Activated CD8-positive, alpha-beta memory T cell treated with anti-CD3 and anti-CD28 coated beads for 1 hour (primary cell): ENCODE results near the gene HMGCS2.
"Not testable (repeated sequence)": the region's sequence is repeated elsewhere in the genome, so short reads cannot be mapped to it uniquely, and the experiment has no call there.

Experiments used
- DNase-seq, 2 donors: peaks; one replicate each; pipeline ENCODE4 v3.0.0-alpha.2; 2020; ENCODE audit warnings: low read depth in 1 of 2; ENCODE audit errors: extremely low read depth in 1 of 2

HMGCS2 gene

DNA sequence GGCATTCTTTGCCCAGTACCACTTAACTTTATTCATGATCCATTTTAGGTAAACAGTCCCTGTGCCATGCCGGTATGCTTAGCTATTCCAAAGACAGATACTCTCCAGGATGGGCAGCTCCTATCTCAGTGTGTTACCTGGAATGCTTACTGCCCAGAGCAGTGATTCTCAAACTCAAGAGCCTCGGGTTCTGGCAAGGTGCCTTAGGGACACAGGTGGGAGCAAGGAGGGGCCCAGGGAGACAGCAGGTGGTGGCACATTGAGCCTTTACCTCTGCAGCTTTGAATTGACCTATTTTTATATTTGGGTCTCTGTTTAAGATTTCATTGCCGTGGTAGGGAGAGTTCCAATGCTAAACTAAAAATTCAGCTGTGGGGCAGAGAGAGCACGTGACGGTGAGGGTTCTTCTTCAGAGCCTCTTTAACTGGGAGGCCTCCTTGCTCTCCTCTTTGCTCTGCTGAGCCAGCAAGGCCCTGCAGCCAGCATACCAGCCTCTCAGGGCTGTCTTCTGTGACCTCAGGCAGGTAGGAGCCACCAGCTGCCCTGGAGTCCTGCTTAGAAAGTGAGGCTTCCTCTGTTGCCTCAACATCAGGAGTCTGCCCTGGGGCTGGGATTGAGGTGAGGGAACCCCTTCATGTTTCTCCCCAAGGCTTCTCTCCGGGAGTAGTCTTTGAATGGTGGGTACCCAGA lies 36.8 kb downstream of the HMGCS2 start:
- no peak for DNase-seq

DNA sequence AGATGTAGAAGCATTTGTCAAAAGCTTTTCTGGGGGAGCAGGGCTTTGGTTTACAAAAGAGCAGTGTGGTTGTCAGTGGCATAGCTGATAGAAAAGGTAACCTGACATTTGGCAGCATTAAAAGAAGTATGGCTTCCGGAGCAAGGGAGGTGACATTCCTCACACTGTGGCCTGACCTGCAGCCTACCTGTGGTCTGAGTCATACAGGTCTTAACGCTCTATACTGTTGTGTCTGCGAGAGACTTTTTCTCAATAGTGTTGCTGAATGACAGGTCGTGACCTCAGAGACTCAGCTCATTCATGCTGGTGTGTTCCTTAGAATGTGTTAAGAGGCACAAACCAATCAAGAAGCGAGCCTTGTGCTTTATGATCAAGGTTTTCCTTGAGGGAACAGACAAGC lies 37.6 kb downstream of the HMGCS2 start:
- DNase-seq = no peak

GRCh38 chr1:119729044-119729443 lies 39.7 kb downstream of the HMGCS2 start:
- no peak for DNase-seq

DNA sequence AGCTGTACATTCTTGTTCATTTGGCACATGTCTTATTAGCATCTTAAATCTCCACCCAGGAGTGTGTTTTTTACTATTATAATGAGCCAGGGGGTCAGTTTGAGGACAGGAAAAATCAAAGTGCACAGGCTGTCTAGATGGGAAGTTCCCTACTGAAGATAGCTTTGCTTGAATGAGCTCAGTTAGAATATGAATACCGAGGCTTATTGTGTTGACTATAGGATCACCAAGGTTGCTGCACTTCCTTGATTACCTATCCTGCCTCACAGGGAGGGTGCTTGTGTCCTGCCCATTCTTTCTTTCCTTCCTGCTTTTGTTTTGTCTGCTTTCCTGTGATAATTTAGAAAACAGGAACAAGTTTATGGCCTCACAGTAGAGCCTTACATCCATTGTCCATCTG lies 40.7 kb downstream of the HMGCS2 start:
- no peak for DNase-seq

- DNase-seq = no peak
These were observed 43.1 kb downstream of the HMGCS2 start for GRCh38 chr1:119725626-119726025.

DNA sequence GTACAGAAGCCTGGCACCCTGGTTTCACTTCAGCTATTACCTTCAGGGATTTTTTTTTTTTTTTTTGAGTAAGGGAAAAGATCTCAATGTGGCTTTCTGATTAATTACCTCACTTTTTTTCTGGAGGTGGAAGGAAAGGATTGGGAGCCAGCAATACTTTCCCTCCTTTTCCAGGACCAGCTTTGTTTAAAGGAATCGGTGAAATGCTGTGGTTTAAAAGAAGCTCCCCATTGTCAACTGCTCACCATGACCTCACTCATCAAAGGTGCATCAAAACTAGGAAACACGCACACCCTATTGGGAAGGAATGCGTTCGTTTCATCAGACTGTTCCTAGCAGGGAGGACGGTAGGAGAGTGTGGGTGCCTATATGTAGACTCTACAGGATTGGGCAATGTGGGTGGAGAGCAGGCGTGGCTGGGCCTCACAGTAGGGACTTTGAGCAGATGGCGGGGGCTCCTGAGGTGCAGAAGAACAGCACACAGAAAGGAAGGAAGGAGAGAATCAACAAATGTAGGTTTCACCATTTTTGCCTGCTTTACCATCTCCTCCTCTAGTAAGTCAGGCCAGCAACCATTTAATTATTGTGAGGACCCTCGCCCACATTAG lies 44.0 kb downstream of the HMGCS2 start:
- no peak for DNase-seq

DNA sequence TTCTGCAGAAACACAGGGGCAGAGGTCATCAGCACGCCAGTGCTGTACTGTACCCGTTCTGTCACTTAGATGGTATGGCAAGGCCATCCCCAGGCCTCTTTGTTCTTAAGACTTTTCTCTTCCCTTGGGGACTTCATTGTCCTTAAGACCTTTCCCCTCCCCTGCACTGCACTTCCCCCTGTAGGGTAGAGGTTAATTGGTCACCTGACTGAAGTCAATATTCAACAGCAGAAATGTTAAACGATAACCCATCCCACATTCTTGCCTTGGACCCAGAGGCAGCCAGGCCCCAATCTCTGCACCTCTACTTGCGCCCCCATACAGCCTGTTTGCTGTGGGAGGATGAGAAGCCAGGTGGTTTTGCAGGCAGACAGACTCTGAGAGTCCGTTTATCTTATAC lies 46.8 kb downstream of the HMGCS2 start:
- no peak for DNase-seq

- no peak for DNase-seq
These were observed 47.8 kb downstream of the HMGCS2 start for GRCh38 chr1:119720866-119721440.

- no peak for DNase-seq
These were observed 49.7 kb downstream of the HMGCS2 start for GRCh38 chr1:119718972-119719371.

GRCh38 chr1:119718409-119718808 lies 50.3 kb downstream of the HMGCS2 start:
- no peak for DNase-seq

- no peak for DNase-seq
These were observed 53.2 kb downstream of the HMGCS2 start for GRCh38 chr1:119715542-119715941.

GRCh38 chr1:119714583-119714982 lies 54.1 kb downstream of the HMGCS2 start:
- DNase-seq = no peak

- no peak for DNase-seq
These were observed 54.8 kb downstream of the HMGCS2 start for GRCh38 chr1:119713749-119714456.

DNA sequence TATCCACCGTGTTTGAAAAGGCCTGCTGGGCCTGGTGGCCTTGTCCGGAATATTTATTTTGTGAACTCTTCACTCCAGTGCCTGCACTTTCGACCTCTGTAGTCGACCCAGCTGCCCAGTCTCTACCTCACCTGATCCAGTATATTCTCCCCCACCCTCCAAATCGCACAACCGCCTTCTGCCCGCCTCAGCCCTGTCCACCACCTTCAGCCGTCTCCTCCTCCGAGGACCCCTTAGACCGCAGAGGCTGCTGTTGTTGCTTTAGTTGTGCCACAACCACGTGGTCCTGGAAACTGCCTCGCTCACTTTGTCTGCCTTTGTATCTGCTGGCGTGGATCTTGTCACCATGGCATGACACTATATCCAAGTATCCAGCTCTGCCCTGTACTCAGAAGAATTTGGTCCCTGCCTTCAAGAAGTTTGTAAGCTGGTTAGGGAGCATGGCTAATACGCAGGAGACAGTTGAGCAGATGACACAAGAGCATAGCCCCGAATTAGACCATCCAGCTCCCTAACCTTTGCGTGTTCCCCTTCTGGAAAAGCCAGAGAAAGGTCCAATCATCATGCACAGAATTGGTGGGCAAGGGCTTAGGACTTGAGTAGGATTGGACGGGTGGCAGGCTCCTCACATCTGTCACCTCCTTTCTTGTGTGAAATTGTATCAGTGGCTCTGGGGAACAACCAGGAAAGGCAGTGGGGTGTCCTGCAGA lies 55.5 kb downstream of the HMGCS2 start:
- no peak for DNase-seq

- peak in 1 of 2 donors; percentile 2 for DNase-seq
These were observed 56.2 kb downstream of the HMGCS2 start for GRCh38 chr1:119712342-119713038.

GRCh38 chr1:119711804-119712341 lies 56.8 kb downstream of the HMGCS2 start, which contains the start of gene PHGDH:
Gene PHGDH, plus strand, starts transcription at chr1:119711934. Its CDS starts 89 bp downstream, at chr1:119712023.
- DNase-seq = no peak

GRCh38 chr1:119711356-119711803 lies 57.3 kb downstream of the HMGCS2 start:
- DNase-seq = not testable (repeated sequence)

GRCh38 chr1:119706599-119706998 lies 62.1 kb downstream of the HMGCS2 start:
- DNase-seq = not testable (repeated sequence)

- DNase-seq = no peak
These were observed 64.8 kb downstream of the HMGCS2 start for GRCh38 chr1:119703666-119704450.
